ENCODE results near the gene PNCK. TPM values are rescaled to one million over a fixed set of nuclear protein-coding genes. Genes with fewer than 3 reads are reported as not detected.

PNCK gene
- total and polyA plus RNA-seq, 7 experiments from 2014 or later: 0.35 to 1.1 (median 0.58) TPM; not detected in 4

DNA sequence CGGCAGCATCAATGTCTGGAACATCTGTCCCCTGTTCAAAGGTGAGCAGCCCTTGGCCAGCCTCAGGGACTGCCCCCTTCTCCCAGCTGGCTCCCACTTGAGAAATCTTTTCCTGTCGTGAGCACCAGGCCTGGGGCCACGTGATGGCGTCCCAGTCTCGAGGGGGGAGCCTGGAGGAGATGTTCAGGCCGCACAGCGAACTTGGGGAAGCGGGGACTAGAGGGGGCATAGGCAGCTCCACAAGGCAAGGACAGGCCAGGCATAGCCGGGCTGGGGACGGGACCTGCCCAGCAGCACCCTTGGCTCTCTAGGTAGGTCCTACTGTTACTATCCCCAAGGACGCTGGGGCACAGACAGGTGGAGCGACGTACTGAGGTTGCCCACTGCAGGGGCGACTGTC lies 16.9 kb upstream of the PNCK start:
- Histone ChIP-seq H3K36me3 (ENCODE audit: control insufficient read depth in 2 of 3, insufficient read depth in 3 of 3, low read length in 3 of 3) (no peaks in the 10 kb centered on the region), H3K27ac (ENCODE audit: low read depth, low read length) (no peak overlapping the region), H3K9me3 (ENCODE audit: control insufficient read depth in 2 of 3, low read length in 3 of 3) (no peaks in the 10 kb centered on the region), H3K4me1 (ENCODE audit: control insufficient read depth in 2 of 2, insufficient read depth in 2 of 2, low read length in 2 of 2) (no peaks in the 10 kb centered on the region), H3K27me3 (ENCODE audit: control insufficient read depth in 2 of 2, insufficient read depth in 2 of 2, low read length in 2 of 2) (no peaks in the 10 kb centered on the region), H3K4me3 (ENCODE audit: low read length) (no peak overlapping the region)
- Mint-ChIP-seq H3K4me1 (peaks cover 0 to 7% (median 0%) of the 10 kb centered on the region in 7 donors), H3K9me3 (no peaks in the 10 kb centered on the region), H3K27ac (no peak overlapping the region), H3K4me3 (no peak overlapping the region), H3K27me3 (peaks cover 0 to 17% (median 0%) of the 10 kb centered on the region in 5 donors), H3K36me3 (no peaks in the 10 kb centered on the region)
- ChIA-PET CTCF (no interaction called here), POLR2A (no interaction called here)
- DNase-seq: no peak
- no peak for ATAC-seq
- intact Hi-C loops (cut with micrococcal nuclease): no loop called here

DNA sequence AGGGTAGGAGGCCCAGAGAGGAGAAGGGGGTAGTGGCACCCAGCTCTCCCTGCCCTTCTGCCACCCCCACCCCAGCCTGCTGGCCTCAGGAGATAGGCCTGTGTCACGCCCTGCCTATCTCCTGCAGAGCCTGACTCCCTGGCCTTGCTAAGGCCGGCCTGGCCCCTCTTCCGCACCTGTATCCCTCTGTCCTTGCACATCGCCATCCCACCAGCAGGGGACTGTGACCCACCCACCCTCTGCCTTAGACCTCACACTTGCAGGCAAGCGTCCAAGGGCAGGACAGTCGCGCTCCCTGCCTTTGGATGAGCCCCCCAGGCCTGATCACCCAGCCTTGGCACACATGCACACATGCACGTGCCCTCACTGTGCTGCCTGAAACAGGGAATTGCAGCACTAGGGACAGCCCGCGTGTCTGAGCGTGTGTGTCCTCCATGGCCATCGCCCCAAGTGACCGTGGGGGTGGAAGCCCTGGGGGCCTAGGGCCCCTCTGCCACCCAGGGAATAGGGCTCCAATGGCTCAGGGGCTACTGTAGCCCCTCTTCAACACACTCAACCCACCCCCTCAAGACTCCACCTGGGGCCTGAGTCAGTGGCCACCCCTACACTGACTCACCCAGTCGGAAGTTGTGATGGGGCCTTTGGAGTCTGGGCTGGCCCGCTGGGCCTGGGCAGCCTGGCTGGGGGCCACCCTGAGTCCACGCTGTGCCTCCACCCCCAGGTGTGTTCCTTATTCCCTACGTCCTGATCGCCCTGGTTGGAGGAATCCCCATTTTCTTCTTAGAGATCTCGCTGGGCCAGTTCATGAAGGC lies 16.2 kb upstream of the PNCK start:
- Mint-ChIP-seq H3K27ac (no peak overlapping the region), H3K4me1 (peaks cover 0 to 7% (median 0%) of the 10 kb centered on the region in 7 donors), H3K27me3 (peaks cover 0 to 17% (median 0%) of the 10 kb centered on the region in 5 donors), H3K36me3 (no peaks in the 10 kb centered on the region), H3K9me3 (no peaks in the 10 kb centered on the region), H3K4me3 (peak overlapping the region in 1 of 10 donors; percentile 21)
- no peak overlapping the region for H3K4me3 ChIP-seq (ENCODE audit: low read length)
- POLR2A ChIA-PET: no interaction called here
- intact Hi-C loops (cut with micrococcal nuclease): loop anchor here in 1 of 2 donors (5.0 kb wide), 2 partner anchors 32 to 237 kb away; partner anchors contain the start of genes ABCD1, ARHGAP4 and BCAP31
- H3K9me3 ChIP-seq (ENCODE audit: control insufficient read depth in 2 of 3, low read length in 3 of 3): no peaks in the 10 kb centered on the region
- no peaks in the 10 kb centered on the region for H3K36me3 ChIP-seq (ENCODE audit: control insufficient read depth in 2 of 3, insufficient read depth in 3 of 3, low read length in 3 of 3)
- H3K4me1 ChIP-seq (ENCODE audit: control insufficient read depth in 2 of 2, insufficient read depth in 2 of 2, low read length in 2 of 2): no peaks in the 10 kb centered on the region
- no peak for DNase-seq
- no peak overlapping the region for H3K27ac ChIP-seq (ENCODE audit: low read depth, low read length)
- H3K27me3 ChIP-seq (ENCODE audit: control insufficient read depth in 2 of 2, insufficient read depth in 2 of 2, low read length in 2 of 2): no peaks in the 10 kb centered on the region
- CTCF ChIA-PET: no interaction called here
- no peak for ATAC-seq

DNA sequence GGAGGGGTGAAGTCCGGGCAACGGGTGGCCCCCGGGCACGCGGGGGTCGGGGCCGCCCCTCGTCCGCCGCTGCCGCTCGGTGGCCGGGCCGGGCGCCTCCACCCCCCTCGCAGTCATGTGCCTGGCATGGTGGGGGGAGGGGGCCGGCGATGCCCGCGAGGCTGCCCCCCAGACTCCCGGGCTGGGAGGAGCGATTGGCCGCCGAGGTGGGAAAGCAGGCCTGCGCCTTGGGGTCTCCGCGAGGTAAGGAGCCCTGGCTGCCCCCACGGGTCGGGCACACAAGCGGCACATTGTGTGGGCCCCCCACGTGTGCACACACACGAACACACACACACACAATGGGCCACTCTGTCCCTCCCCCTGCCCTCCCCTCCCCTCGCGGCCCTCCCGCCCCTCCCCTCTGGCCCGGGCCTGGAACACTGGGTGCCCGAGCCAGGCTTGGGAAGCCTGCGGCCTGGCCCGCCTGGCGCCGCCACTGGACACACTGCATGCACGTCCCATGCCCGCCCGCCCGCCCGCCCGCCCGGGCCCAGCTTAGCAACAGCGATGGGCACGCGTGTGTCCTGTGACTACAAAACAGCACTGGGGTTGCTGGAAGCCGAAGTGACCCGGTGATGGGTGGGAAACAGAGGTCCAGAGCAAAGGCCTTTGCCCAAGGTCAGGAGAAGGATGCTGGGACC lies 15.4 kb upstream of the PNCK start:
- ATAC-seq: no peak
- H3K4me3 Mint-ChIP-seq: no peak overlapping the region
- CTCF ChIA-PET: no interaction called here
- Histone ChIP-seq H3K9me3 (ENCODE audit: control insufficient read depth in 2 of 3, low read length in 3 of 3) (no peaks in the 10 kb centered on the region), H3K27ac (ENCODE audit: low read depth, low read length) (no peak overlapping the region), H3K27me3 (ENCODE audit: control insufficient read depth in 2 of 2, insufficient read depth in 2 of 2, low read length in 2 of 2) (no peaks in the 10 kb centered on the region), H3K4me1 (ENCODE audit: control insufficient read depth in 2 of 2, insufficient read depth in 2 of 2, low read length in 2 of 2) (no peaks in the 10 kb centered on the region), H3K36me3 (ENCODE audit: control insufficient read depth in 2 of 3, insufficient read depth in 3 of 3, low read length in 3 of 3) (no peaks in the 10 kb centered on the region), H3K4me3 (ENCODE audit: low read length) (no peak overlapping the region)
- H3K36me3 Mint-ChIP-seq: no peaks in the 10 kb centered on the region
- intact Hi-C loops (cut with micrococcal nuclease): loop anchor here in 1 of 2 donors (5.0 kb wide), 2 partner anchors 33 to 238 kb away; partner anchors contain the start of genes ABCD1, ARHGAP4 and BCAP31
- DNase-seq: no peak
- peaks cover 0 to 17% (median 0%) of the 10 kb centered on the region in 5 donors for H3K27me3 Mint-ChIP-seq
- H3K27ac Mint-ChIP-seq: no peak overlapping the region
- POLR2A ChIA-PET: no interaction called here
- H3K9me3 Mint-ChIP-seq: no peaks in the 10 kb centered on the region
- H3K4me1 Mint-ChIP-seq: peaks cover 0 to 7% (median 0%) of the 10 kb centered on the region in 7 donors

DNA sequence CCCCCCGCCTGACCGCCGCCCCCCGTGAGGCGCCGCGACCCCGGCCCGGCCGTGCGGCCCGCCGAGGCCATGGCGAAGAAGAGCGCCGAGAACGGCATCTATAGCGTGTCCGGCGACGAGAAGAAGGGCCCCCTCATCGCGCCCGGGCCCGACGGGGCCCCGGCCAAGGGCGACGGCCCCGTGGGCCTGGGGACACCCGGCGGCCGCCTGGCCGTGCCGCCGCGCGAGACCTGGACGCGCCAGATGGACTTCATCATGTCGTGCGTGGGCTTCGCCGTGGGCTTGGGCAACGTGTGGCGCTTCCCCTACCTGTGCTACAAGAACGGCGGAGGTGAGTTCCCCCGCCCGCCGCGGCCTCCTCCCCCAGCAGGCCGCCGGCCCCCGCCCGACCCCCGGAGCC lies 14.9 kb upstream of the PNCK start:
- intact Hi-C loops (cut with micrococcal nuclease): loop anchor here in 1 of 2 donors (5.0 kb wide), 2 partner anchors 34 to 239 kb away; partner anchors contain the start of genes ABCD1, ARHGAP4 and BCAP31
- Mint-ChIP-seq H3K27me3 (peaks cover 0 to 21% (median 0%) of the 10 kb centered on the region in 5 donors), H3K4me3 (no peak overlapping the region)

DNA sequence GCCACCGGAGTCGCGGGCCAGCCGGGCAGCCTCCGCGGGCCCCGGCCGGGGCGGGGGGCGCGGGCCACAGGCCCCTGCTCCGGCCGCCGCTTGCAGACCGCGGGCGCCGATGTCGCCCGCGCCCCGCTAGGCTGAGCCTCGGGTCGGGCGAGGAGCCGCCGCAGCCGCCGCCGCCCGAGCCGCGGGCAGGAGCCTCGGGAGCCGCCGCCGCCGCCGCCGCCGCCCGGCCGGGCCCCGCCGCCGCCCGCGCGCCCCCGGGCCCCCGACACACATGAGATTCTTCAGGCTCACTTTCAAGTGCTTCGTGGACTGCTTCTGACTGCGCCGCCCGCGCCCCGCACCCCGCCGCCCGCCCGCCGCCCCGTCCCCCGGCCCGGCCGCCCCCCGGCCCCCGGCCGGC lies 14.5 kb upstream of the PNCK start:
- no peak overlapping the region for H3K27ac ChIP-seq (ENCODE audit: low read depth, low read length)
- DNase-seq (no peak), ATAC-seq (peak; percentile 28)
- no peaks in the 10 kb centered on the region for H3K27me3 ChIP-seq (ENCODE audit: control insufficient read depth in 2 of 2, insufficient read depth in 2 of 2, low read length in 2 of 2)
- no peak overlapping the region for H3K27ac Mint-ChIP-seq
- H3K36me3 Mint-ChIP-seq: no peaks in the 10 kb centered on the region
- no peaks in the 10 kb centered on the region for H3K36me3 ChIP-seq (ENCODE audit: control insufficient read depth in 2 of 3, insufficient read depth in 3 of 3, low read length in 3 of 3)
- ChIA-PET POLR2A (no interaction called here), CTCF (no interaction called here)
- intact Hi-C loops (cut with micrococcal nuclease): loop anchor here in 1 of 2 donors (5.0 kb wide), 2 partner anchors 34 to 239 kb away; partner anchors contain the start of genes ABCD1, ARHGAP4 and BCAP31
- H3K4me1 ChIP-seq (ENCODE audit: control insufficient read depth in 2 of 2, insufficient read depth in 2 of 2, low read length in 2 of 2): no peaks in the 10 kb centered on the region
- peaks cover 0 to 23% (median 0%) of the 10 kb centered on the region in 5 donors for H3K27me3 Mint-ChIP-seq
- peaks cover 0 to 6% (median 0%) of the 10 kb centered on the region in 7 donors for H3K4me1 Mint-ChIP-seq
- H3K9me3 Mint-ChIP-seq: peaks cover 0 to 5% (median 0%) of the 10 kb centered on the region in 11 donors
- no peaks in the 10 kb centered on the region for H3K9me3 ChIP-seq (ENCODE audit: control insufficient read depth in 2 of 3, low read length in 3 of 3)
- H3K4me3 ChIP-seq (ENCODE audit: low read length): no peak overlapping the region
- H3K4me3 Mint-ChIP-seq: no peak overlapping the region

More for the DNA sequence above, 14.9 kb upstream of the PNCK start:
- Histone ChIP-seq H3K27me3 (ENCODE audit: control insufficient read depth in 2 of 2, insufficient read depth in 2 of 2, low read length in 2 of 2) (no peaks in the 10 kb centered on the region), H3K4me3 (ENCODE audit: low read length) (no peak overlapping the region), H3K4me1 (ENCODE audit: control insufficient read depth in 2 of 2, insufficient read depth in 2 of 2, low read length in 2 of 2) (no peaks in the 10 kb centered on the region), H3K36me3 (ENCODE audit: control insufficient read depth in 2 of 3, insufficient read depth in 3 of 3, low read length in 3 of 3) (no peaks in the 10 kb centered on the region), H3K9me3 (ENCODE audit: control insufficient read depth in 2 of 3, low read length in 3 of 3) (no peaks in the 10 kb centered on the region), H3K27ac (ENCODE audit: low read depth, low read length) (no peak overlapping the region)
- Mint-ChIP-seq H3K9me3 (peaks cover 0 to 3% (median 0%) of the 10 kb centered on the region in 11 donors), H3K4me1 (peaks cover 0 to 7% (median 0%) of the 10 kb centered on the region in 7 donors), H3K36me3 (no peaks in the 10 kb centered on the region), H3K27ac (no peak overlapping the region)
- POLR2A ChIA-PET: no interaction called here
- DNase-seq (no peak), ATAC-seq (no peak)
- CTCF ChIA-PET: no interaction called here

DNA sequence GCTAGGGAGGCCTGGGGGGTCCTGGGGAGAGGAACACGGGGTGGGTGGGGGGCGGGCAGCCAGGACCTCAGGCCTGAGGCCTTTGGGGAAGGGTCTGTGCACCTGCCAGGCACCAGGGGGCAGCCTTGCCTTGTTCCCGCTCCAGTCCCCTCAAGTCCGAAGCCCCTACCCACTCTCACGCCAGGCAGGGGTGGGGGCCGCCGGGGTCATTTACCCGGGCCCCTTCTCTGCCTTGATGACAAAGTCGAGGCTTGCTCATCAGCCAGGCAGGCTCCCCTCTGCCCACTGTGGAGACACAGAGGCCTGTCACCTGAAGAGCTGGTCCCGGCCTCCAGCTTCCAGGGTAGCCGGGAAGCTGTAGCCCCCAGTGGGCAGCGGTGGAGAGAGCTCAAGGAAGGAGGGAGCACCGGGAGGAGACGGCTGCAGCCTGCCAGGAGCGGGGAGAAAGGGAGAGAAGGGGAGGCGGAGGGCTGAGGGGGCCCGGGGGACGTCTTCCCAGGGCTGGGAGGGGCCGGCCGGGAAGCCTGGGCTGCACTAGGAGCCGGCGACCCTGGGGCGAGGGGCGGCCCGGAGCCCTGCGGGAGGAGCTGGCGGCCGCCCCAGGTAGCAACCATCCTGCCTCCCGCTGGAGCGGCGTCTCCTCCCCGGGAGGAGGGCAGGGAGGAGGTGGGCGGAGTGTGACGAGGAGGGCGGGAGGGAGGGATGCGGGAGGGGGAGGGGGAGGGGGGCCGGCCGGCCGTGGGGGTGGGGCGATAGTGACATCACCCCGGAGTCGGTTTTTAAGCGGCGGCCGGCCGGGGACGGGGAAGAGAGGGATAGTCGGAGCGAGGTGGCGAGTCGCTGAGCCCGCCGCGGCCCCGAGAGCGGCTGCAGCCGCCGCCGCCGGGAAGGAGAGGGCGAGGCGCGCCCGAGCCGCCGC lies 13.8 kb upstream of the PNCK start, which contains the start of gene SLC6A8:
TSS of gene SLC6A8 (plus strand) at position 806 of the 919 bp plus-strand sequence. CDS start 649 bp downstream, outside the sequence.
- Mint-ChIP-seq H3K36me3 (no peaks in the 10 kb centered on the region), H3K4me3 (peak within 1 kb of the TSS; percentile 49 to 84 (median 75)), H3K27ac (peak within 1 kb of the TSS in 1 of 9 donors; percentile 3), H3K27me3 (peaks cover 0 to 26% (median 0%) of the 10 kb centered on the region in 5 donors), H3K4me1 (peaks cover 0 to 4% (median 0%) of the 10 kb centered on the region in 7 donors), H3K9me3 (peaks cover 0 to 5% (median 0%) of the 10 kb centered on the region in 11 donors)
- CTCF ChIA-PET: no interaction called here
- ATAC-seq (peak; percentile 51), DNase-seq (peak in 4 of 9 donors; percentile 17 to 56 (median 33))
- POLR2A ChIA-PET: no interaction called here
- Histone ChIP-seq H3K27ac (ENCODE audit: low read depth, low read length) (no peak within 1 kb of the TSS), H3K9me3 (ENCODE audit: control insufficient read depth in 2 of 3, low read length in 3 of 3) (no peaks in the 10 kb centered on the region), H3K36me3 (ENCODE audit: control insufficient read depth in 2 of 3, insufficient read depth in 3 of 3, low read length in 3 of 3) (no peaks in the 10 kb centered on the region), H3K4me3 (ENCODE audit: low read length) (no peak within 1 kb of the TSS), H3K27me3 (ENCODE audit: control insufficient read depth in 2 of 2, insufficient read depth in 2 of 2, low read length in 2 of 2) (no peaks in the 10 kb centered on the region), H3K4me1 (ENCODE audit: control insufficient read depth in 2 of 2, insufficient read depth in 2 of 2, low read length in 2 of 2) (no peaks in the 10 kb centered on the region)
- intact Hi-C loops (cut with micrococcal nuclease): loop anchor here (1.0 to 5.0 kb wide), 3 partner anchors 35 to 240 kb away; partner anchors contain the start of genes ABCD1 (in 1 of the 2), ARHGAP4 (in 1 of the 2), BCAP31 (in 1 of the 2) and IDH3G (in 1 of the 2)

Measured in naive thymus-derived CD4-positive, alpha-beta T cell (primary cell).